Progenitor cell of endocrine pancreas (in vitro differentiated cells): ENCODE measurements around the gene ST8SIA5. TPM values are rescaled to one million over a fixed set of nuclear protein-coding genes. Genes with fewer than 3 reads are reported as not detected.

Experiments
- DNase-seq: peaks from one replicate; pipeline ENCODE4 v3.0.0; 2021; ENCODE audit warnings: low spot score; ENCODE audit not compliant: unreplicated experiment
- H3K27ac Mint-ChIP-seq: 2 replicates; pipeline ENCODE4 v1.8.0; 2021; ENCODE audit warnings: mild to moderate bottlenecking, moderate library complexity, mixed read lengths
- H3K27me3 Mint-ChIP-seq: 2 replicates; pipeline ENCODE4 v1.8.0; 2021; ENCODE audit warnings: mixed read lengths
- H3K36me3 Mint-ChIP-seq: 2 replicates; pipeline ENCODE4 v1.8.0; 2022; ENCODE audit warnings: mixed read lengths; ENCODE audit not compliant: insufficient read depth
- H3K4me1 Mint-ChIP-seq: 2 replicates; pipeline ENCODE4 v1.8.0; 2021; ENCODE audit warnings: low read depth, mixed read lengths
- H3K4me3 Mint-ChIP-seq: 2 replicates; pipeline ENCODE4 v1.8.0; 2021; ENCODE audit warnings: low read depth, mild to moderate bottlenecking, moderate library complexity, mixed read lengths
- H3K9me3 Mint-ChIP-seq: 2 replicates; pipeline ENCODE4 v1.8.0; 2021; ENCODE audit warnings: low read depth, mixed read lengths
- CTCF ChIP-seq: fragments of 200-600 bp; sonication (generic); IDR thresholded peaks from one replicate; pipeline ENCODE4 v1.5.0; 2021; ENCODE audit warnings: antibody characterized with exemption, mild to moderate bottlenecking; ENCODE audit not compliant: unreplicated experiment
- total RNA-seq: library from RNA; stranded (reverse); gene quantifications from 2 replicates; pipeline ENCODE4 v1.2.1, GENCODE V29; 2021

The ST8SIA5 gene
- total RNA-seq, 1 donor from 2014 or later = 5.3 TPM

DNA sequence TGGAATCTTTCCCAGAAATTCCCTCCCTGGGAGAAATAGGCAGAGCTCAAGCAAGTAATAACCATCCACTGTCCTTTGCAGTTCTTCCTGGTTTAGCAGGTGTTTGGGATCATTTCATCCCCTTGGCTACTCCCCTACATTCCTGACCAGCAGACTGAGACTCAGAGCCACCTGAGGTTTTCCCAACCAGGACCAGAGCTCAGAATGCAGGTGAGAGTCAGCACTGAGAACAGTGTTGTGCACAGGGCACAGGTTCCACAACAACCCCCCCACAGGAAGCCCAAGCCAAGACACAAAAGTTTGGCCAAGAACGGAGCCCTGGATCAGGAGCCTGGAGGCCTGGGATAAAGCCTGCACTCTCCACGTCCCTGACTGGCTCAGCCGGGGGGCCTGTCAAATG, 78.8 kb downstream of the ST8SIA5 start:
- no peak overlapping the region for H3K27ac Mint-ChIP-seq
- no peak for DNase-seq
- TF ChIP-seq CTCF = no peak
- no peaks in the 10 kb centered on the region for H3K36me3 Mint-ChIP-seq
- H3K9me3 Mint-ChIP-seq = no peaks in the 10 kb centered on the region
- no peak overlapping the region for H3K4me3 Mint-ChIP-seq
- H3K4me1 Mint-ChIP-seq = no peaks in the 10 kb centered on the region
- H3K27me3 Mint-ChIP-seq = peaks cover 13% of the 10 kb centered on the region

DNA sequence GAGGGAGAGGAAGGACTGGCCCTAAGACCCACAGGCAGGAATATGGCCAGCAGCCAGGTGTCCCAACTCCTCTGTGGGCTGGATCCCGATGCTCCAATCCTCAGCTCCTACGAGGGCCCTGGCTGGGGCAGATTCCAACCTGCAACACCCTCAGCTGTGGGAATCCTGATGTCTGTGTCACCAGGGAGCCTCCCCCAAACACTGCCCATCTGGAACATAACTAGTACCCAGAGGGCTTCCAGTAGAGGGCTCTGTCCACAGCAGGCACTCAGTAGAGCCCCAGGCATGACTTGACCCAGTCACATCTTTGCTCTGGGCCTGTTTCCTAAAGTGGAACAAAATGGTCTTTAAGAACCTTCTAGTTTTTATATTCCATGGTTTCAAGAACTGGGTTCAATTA, 79.2 kb downstream of the ST8SIA5 start:
- H3K27me3 Mint-ChIP-seq = peaks cover 13% of the 10 kb centered on the region
- no peak overlapping the region for H3K27ac Mint-ChIP-seq
- no peak for DNase-seq

DNA sequence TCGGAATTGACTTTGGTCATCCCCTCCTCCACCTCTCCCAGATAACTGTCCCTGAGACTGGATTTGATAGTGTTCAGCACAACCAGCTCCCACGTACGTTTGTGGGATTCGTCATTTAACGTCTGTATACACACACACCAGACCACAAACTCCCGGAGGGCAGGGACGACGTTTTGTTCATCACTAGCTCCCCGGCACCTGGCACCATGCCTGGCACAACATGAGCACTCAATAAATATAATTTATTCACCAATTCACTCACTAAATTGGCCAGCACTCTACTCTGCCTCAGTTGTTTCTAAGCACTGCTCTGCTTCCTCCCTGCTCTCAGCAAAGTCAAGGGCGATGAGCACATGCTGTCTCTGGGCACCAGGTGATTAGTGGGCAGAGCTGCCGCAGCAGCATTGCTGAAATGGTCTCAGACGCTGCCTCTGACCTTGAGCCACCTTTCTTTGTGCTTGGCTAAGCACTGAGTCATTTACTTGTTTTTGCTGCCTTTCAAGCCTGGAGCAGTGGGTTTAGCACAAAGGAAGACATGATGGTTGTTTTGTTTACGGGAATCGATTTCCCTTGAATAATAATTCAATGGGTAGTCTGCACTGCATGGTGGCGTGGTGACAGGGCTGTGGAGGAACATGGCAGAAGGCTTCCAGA, 80.5 kb downstream of the ST8SIA5 start:
- H3K27ac Mint-ChIP-seq = no peak overlapping the region
- H3K27me3 Mint-ChIP-seq = peaks cover 13% of the 10 kb centered on the region
- no peak for DNase-seq
- no peak for TF ChIP-seq CTCF
- H3K9me3 Mint-ChIP-seq = no peaks in the 10 kb centered on the region
- no peaks in the 10 kb centered on the region for H3K36me3 Mint-ChIP-seq
- H3K4me1 Mint-ChIP-seq = no peaks in the 10 kb centered on the region
- no peak overlapping the region for H3K4me3 Mint-ChIP-seq

More for the DNA sequence above, 79.2 kb downstream of the ST8SIA5 start:
- no peak overlapping the region for H3K4me3 Mint-ChIP-seq
- TF ChIP-seq CTCF = no peak
- no peaks in the 10 kb centered on the region for H3K36me3 Mint-ChIP-seq
- no peaks in the 10 kb centered on the region for H3K4me1 Mint-ChIP-seq
- no peaks in the 10 kb centered on the region for H3K9me3 Mint-ChIP-seq

GRCh38 chr18:46675112-46675511, 81.7 kb downstream of the ST8SIA5 start:
- DNase-seq = no peak
- Mint-ChIP-seq H3K9me3 (no peaks in the 10 kb centered on the region), H3K27me3 (peaks cover 13% of the 10 kb centered on the region), H3K36me3 (no peaks in the 10 kb centered on the region), H3K27ac (peak overlapping the region; percentile 1), H3K4me1 (no peaks in the 10 kb centered on the region), H3K4me3 (no peak overlapping the region)
- TF ChIP-seq CTCF = no peak

- DNase-seq = no peak
- H3K27me3 Mint-ChIP-seq = peaks cover 18% of the 10 kb centered on the region
- H3K27ac Mint-ChIP-seq = no peak overlapping the region
- no peaks in the 10 kb centered on the region for H3K4me1 Mint-ChIP-seq
- TF ChIP-seq CTCF = no peak
- no peak overlapping the region for H3K4me3 Mint-ChIP-seq
- H3K36me3 Mint-ChIP-seq = no peaks in the 10 kb centered on the region
- no peaks in the 10 kb centered on the region for H3K9me3 Mint-ChIP-seq
Measured at GRCh38 chr18:46672062-46672970, 84.5 kb downstream of the ST8SIA5 start.
